C4-2B (cell line): ENCODE measurements around the gene TSPAN9.

ENCODE experiments used
- CTCF ChIP-seq: fragments of 450-650 bp; conservative IDR thresholded peaks from 2 replicates; pipeline ENCODE4 v1.5.1; 2017; ENCODE audit warnings: mild to moderate bottlenecking
- ZFX ChIP-seq: fragments of 450-650 bp; IDR thresholded peaks from 2 replicates; pipeline ENCODE4 v1.6.1; 2017

- TF ChIP-seq CTCF = no peak
- no peak for TF ChIP-seq ZFX
These were observed 187.1 kb downstream of the TSPAN9 start for GRCh38 chr12:3263939-3264922.
